Measurements from ENCODE around the gene CPNE5.

GRCh38 chr6:36798852-36799251 lies 40.4 kb downstream of the CPNE5 start:
- TF ChIP-seq SUZ12 (IDR thresholded peaks at IDR 0.05) (no peak), HDGF (IDR thresholded peaks at IDR 0.05; ENCODE audit: borderline replicate concordance) (no peak), PKNOX1 (IDR thresholded peaks at IDR 0.05) (no peak), FOXM1 (IDR thresholded peaks at IDR 0.05; ENCODE audit: borderline replicate concordance) (no peak), NFRKB (IDR thresholded peaks at IDR 0.05) (no peak), L3MBTL2 (conservative IDR thresholded peaks at IDR 0.05) (no peak), TARDBP (IDR thresholded peaks at IDR 0.05) (no peak)
